A673 (cell line): Measurements from ENCODE around the gene TTC9B.

ENCODE experiments used
- EZH2 ChIP-seq: fragments of 200-600 bp; sonication (generic); IDR thresholded peaks from 2 replicates; pipeline ENCODE4 v1.6.1; 2017; ENCODE audit warnings: borderline replicate concordance, low read depth, mild to moderate bottlenecking, mixed read lengths, antibody characterized with exemption, low read length; ENCODE audit not compliant: poor library complexity, severe bottlenecking
- TF ChIP-seq, protein P1 (sequence below): fragments of 300-800, 200-600 bp; sonication (generic); conservative IDR thresholded peaks from 2 replicates; pipeline ENCODE4 v1.5.1; 2017; ENCODE audit warnings: low read depth, mild to moderate bottlenecking, antibody characterized with exemption, low read length, moderate library complexity, mixed read lengths

DNA sequence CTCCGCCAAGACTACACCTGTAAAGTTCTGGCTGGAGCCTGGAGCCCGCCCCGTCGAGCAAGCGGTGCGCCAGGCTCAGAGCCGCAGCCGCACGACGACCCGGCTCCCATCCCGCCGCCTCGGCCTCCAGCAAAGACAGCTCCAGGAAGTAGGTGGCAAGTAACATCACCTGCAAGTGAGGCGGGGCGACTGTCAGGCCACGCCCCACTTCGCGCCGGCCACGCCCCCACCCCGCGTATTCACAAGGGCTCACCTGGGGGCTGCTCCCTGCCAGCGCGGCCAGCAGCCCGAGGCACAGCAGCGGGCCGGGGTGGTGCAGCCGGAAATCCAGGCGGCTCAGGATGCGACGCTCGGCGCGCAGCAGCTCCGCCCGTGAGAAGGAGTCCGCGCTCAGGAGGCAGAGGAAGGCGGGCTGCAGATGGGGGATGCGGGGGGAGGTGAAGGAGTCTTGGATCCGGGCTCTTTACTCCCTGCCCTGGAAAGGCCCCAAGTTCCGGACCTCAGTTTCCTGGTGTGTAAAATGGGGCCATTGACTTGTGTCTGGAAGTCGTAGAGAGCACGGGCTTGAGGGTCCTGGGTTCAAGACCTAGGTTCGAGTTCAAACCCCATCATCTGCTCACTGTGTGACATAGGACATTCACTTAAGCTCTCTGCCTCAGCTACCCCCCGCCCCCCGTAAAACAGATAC is 5.1 kb upstream of the TTC9B start:
- TF ChIP-seq, protein P1, sequence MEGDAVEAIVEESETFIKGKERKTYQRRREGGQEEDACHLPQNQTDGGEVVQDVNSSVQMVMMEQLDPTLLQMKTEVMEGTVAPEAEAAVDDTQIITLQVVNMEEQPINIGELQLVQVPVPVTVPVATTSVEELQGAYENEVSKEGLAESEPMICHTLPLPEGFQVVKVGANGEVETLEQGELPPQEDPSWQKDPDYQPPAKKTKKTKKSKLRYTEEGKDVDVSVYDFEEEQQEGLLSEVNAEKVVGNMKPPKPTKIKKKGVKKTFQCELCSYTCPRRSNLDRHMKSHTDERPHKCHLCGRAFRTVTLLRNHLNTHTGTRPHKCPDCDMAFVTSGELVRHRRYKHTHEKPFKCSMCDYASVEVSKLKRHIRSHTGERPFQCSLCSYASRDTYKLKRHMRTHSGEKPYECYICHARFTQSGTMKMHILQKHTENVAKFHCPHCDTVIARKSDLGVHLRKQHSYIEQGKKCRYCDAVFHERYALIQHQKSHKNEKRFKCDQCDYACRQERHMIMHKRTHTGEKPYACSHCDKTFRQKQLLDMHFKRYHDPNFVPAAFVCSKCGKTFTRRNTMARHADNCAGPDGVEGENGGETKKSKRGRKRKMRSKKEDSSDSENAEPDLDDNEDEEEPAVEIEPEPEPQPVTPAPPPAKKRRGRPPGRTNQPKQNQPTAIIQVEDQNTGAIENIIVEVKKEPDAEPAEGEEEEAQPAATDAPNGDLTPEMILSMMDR: no peak
- no peak for TF ChIP-seq EZH2
